ENCODE measurements around the gene SMPDL3B. TPM values are rescaled to one million over a fixed set of nuclear protein-coding genes. Genes with fewer than 3 reads are reported as not detected.

Gene SMPDL3B
- total RNA-seq, 1 experiment from 2014 or later = 11.7 TPM

DNA sequence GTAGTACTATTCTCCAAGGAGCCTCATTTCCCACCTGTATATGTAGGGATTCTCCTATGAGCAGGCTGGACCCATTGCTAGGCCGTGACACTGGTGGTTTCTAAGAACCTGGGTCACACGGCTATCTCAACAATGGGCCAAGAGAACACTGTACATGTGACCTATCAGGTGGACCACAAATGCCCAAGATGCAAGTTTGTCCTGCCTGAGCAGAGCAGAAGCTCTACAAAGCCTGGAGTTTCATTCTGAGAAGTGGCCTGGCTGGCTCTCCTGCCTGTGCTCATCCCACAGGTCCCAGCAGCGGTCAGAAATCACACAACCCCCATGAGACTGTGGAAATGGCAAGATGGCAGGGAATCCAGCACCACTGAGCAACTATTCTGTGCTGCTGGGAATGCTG is 45.3 kb upstream of the SMPDL3B start:
- no TSS peak for BruUV-seq (replicated peaks)
- Mint-ChIP-seq H3K9me3 (ENCODE audit: unreplicated experiment) (no peaks in the 10 kb centered on the region), H3K36me3 (ENCODE audit: insufficient read depth, unreplicated experiment) (peaks cover 30% of the 10 kb centered on the region), H3K4me3 (ENCODE audit: unreplicated experiment) (no peak overlapping the region), H3K27ac (ENCODE audit: unreplicated experiment) (no peak overlapping the region), H3K4me1 (ENCODE audit: low read depth, unreplicated experiment) (no peaks in the 10 kb centered on the region), H3K27me3 (ENCODE audit: insufficient read depth, unreplicated experiment) (no peaks in the 10 kb centered on the region)
- Histone ChIP-seq H3K4me3 (ENCODE audit: low read depth, low read length) (no peak overlapping the region), H3K27me3 (replicated peaks; ENCODE audit: control insufficient read depth, insufficient read depth, low read length) (no peaks in the 10 kb centered on the region), H3K4me1 (no peaks in the 10 kb centered on the region), H3K36me3 (ENCODE audit: control insufficient read depth, insufficient read depth, low read length) (no peaks in the 10 kb centered on the region), H3K9me3 (no peaks in the 10 kb centered on the region)
- DNase-seq = no peak
- ChIA-PET POLR2A (no interaction called here), CTCF (no interaction called here)
- TF ChIP-seq, protein P1, sequence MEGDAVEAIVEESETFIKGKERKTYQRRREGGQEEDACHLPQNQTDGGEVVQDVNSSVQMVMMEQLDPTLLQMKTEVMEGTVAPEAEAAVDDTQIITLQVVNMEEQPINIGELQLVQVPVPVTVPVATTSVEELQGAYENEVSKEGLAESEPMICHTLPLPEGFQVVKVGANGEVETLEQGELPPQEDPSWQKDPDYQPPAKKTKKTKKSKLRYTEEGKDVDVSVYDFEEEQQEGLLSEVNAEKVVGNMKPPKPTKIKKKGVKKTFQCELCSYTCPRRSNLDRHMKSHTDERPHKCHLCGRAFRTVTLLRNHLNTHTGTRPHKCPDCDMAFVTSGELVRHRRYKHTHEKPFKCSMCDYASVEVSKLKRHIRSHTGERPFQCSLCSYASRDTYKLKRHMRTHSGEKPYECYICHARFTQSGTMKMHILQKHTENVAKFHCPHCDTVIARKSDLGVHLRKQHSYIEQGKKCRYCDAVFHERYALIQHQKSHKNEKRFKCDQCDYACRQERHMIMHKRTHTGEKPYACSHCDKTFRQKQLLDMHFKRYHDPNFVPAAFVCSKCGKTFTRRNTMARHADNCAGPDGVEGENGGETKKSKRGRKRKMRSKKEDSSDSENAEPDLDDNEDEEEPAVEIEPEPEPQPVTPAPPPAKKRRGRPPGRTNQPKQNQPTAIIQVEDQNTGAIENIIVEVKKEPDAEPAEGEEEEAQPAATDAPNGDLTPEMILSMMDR (IDR thresholded peaks at IDR 0.05; ENCODE audit: insufficient read depth in 1 of 2, low read depth in 1 of 2, low read length in 1 of 2, severe bottlenecking in 1 of 2, unreplicated experiment in 1 of 2) = no peak
- intact Hi-C loops (cut with micrococcal nuclease; ENCODE audit: unreplicated experiment) = no loop called here

DNA sequence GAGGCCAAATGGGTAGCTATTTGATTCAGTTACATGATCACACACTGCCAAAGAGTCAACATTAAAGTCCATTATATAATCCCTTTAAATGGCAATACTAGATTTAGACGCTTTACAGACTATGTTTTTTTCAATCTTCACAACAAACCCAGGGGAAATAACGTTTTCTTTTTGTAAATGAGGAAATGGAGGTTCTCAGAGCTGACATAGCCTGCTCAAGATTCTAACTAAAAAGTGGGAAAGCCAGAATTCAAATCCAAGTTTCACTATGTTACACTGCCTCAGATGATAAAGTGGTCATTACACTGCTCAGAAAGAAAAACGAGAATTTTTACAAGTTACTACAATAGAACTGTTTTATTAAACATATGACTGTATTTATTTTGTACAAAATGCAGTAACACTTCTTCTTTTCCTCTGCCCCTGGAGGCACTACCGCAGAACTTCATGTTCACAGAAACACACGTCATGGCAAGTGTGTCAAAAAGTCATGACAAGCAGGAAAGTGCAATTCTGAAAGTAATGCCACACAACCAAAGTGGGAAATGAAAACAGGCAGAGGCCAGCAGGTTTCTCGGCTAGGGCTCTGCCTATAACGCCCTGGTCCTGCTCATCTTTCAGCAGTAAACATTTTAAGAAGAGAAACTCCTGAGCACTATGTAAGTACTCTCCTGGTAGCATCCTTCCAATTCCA is 43.5 kb upstream of the SMPDL3B start:
- H3K36me3 ChIP-seq (ENCODE audit: control insufficient read depth, insufficient read depth, low read length) = no peaks in the 10 kb centered on the region
- peaks cover 47% of the 10 kb centered on the region for H3K36me3 Mint-ChIP-seq (ENCODE audit: insufficient read depth, unreplicated experiment)
- H3K27ac Mint-ChIP-seq (ENCODE audit: unreplicated experiment) = no peak overlapping the region
- POLR2A ChIA-PET = no interaction called here
- H3K4me3 ChIP-seq (ENCODE audit: low read depth, low read length) = no peak overlapping the region
- H3K9me3 ChIP-seq = no peaks in the 10 kb centered on the region
- TF ChIP-seq, protein P1 (IDR thresholded peaks at IDR 0.05; ENCODE audit: insufficient read depth in 1 of 2, low read depth in 1 of 2, low read length in 1 of 2, severe bottlenecking in 1 of 2, unreplicated experiment in 1 of 2) = no peak
- H3K4me1 ChIP-seq = no peaks in the 10 kb centered on the region
- H3K27me3 ChIP-seq (replicated peaks; ENCODE audit: control insufficient read depth, insufficient read depth, low read length) = no peaks in the 10 kb centered on the region
- no peaks in the 10 kb centered on the region for H3K4me1 Mint-ChIP-seq (ENCODE audit: low read depth, unreplicated experiment)
- no peaks in the 10 kb centered on the region for H3K27me3 Mint-ChIP-seq (ENCODE audit: insufficient read depth, unreplicated experiment)
- TSS peak; percentile 44 for BruUV-seq (replicated peaks)
- CTCF ChIA-PET = no interaction called here
- intact Hi-C loops (cut with micrococcal nuclease; ENCODE audit: unreplicated experiment) = no loop called here
- DNase-seq = no peak
- H3K4me3 Mint-ChIP-seq (ENCODE audit: unreplicated experiment) = no peak overlapping the region
- no peaks in the 10 kb centered on the region for H3K9me3 Mint-ChIP-seq (ENCODE audit: unreplicated experiment)

DNA sequence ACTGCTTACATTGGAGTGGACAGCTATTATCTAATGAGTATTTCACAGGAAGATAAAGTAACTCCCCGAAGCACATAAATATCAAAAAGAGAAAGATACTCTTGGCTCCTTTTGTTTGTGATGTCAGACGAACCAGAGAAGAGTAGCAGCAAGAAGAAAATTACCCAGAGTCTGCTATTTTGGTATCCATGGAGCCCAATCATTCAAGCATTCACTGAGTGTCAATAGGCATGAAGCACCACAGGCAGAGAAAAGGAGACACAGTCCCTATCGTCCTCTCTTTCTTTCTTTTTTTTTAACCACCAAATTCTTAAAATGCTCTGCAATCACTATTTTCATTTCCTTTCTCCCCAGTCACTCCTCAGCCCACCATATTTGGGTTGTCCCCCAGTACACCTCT is 40.3 kb upstream of the SMPDL3B start:
- Mint-ChIP-seq H3K9me3 (ENCODE audit: unreplicated experiment) (no peaks in the 10 kb centered on the region), H3K36me3 (ENCODE audit: insufficient read depth, unreplicated experiment) (peaks cover 53% of the 10 kb centered on the region), H3K4me3 (ENCODE audit: unreplicated experiment) (no peak overlapping the region), H3K27ac (ENCODE audit: unreplicated experiment) (no peak overlapping the region), H3K27me3 (ENCODE audit: insufficient read depth, unreplicated experiment) (no peaks in the 10 kb centered on the region), H3K4me1 (ENCODE audit: low read depth, unreplicated experiment) (no peaks in the 10 kb centered on the region)
- DNase-seq = no peak
- ChIA-PET POLR2A (no interaction called here), CTCF (no interaction called here)
- Histone ChIP-seq H3K9me3 (no peaks in the 10 kb centered on the region), H3K36me3 (ENCODE audit: control insufficient read depth, insufficient read depth, low read length) (no peaks in the 10 kb centered on the region), H3K4me3 (ENCODE audit: low read depth, low read length) (no peak overlapping the region), H3K4me1 (no peaks in the 10 kb centered on the region), H3K27me3 (replicated peaks; ENCODE audit: control insufficient read depth, insufficient read depth, low read length) (no peaks in the 10 kb centered on the region)
- BruUV-seq (replicated peaks) = no TSS peak
- TF ChIP-seq, protein P1 (IDR thresholded peaks at IDR 0.05; ENCODE audit: insufficient read depth in 1 of 2, low read depth in 1 of 2, low read length in 1 of 2, severe bottlenecking in 1 of 2, unreplicated experiment in 1 of 2) = no peak
- intact Hi-C loops (cut with micrococcal nuclease; ENCODE audit: unreplicated experiment) = no loop called here
